ENCODE data around the gene INTS15. TPM values are rescaled to one million over a fixed set of nuclear protein-coding genes. Genes with fewer than 3 reads are reported as not detected.

INTS15 gene
- total RNA-seq, 1 experiment from 2014 or later: 24.3 TPM

DNA sequence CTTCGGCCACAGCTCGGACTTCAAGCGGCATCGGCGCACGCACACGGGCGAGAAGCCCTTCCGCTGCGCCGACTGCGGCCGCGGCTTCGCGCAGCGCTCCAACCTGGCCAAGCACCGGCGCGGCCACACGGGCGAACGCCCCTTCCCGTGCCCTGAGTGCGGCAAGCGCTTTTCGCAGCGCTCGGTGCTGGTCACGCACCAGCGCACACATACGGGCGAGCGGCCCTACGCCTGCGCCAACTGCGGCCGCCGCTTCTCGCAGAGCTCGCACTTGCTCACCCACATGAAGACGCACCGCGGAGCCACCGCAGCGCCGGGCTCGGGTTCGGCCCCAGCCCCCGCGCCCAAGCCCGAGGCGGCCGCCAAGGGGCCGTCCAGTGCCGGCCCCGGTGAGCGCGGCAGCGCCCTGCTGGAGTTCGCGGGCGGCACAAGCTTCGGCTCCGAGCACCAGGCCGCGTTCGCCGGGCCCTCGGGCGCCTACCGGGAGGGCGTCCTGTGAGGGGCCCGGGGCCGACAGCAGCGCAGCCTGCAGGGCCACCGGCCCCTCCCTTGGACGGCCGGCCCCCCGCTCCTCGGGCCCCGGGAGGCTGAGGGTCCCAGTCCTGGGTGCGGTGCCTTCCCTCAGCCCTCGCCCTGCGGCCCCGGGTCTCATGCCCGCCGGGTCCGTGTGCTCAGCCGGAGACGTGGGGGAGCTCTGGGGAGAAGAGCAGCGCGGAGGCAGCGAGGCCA is 64.5 kb downstream of the INTS15 start:
- Histone ChIP-seq H3K4me3 (replicated peaks in 1 of 2; ENCODE audit: low read depth in 1 of 2, low read length in 2 of 2) (no peak overlapping the region), H3K9ac (ENCODE audit: low read length) (no peak overlapping the region), H3K9me3 (ENCODE audit: control insufficient read depth in 1 of 2, insufficient read depth in 1 of 2, low read depth in 1 of 2, low read length in 2 of 2) (no peaks in the 10 kb centered on the region; a peak in 1 of 4 replicates), H3K4me2 (ENCODE audit: low read length) (no peak overlapping the region), H3K27ac (ENCODE audit: low read depth, low read length) (no peak overlapping the region), H3K9me2 (ENCODE audit: insufficient read depth) (no peaks in the 10 kb centered on the region), H3K4me1 (ENCODE audit: control insufficient read depth in 1 of 2, insufficient read depth in 2 of 2, low read length in 2 of 2) (no peaks in the 10 kb centered on the region), H3K36me3 (ENCODE audit: control insufficient read depth in 1 of 2, insufficient read depth in 2 of 2, low read length in 2 of 2) (peaks cover 6 to 34% of the 10 kb centered on the region in 2 experiments; a peak in 3 of 4 replicates), H4K20me1 (ENCODE audit: insufficient read depth) (no peaks in the 10 kb centered on the region), H3K79me2 (ENCODE audit: insufficient read depth, low read length) (peaks cover 4% of the 10 kb centered on the region; the same call in 1 of the 2 replicates), H3K27me3 (ENCODE audit: insufficient read depth, low read length) (no peaks in the 10 kb centered on the region), H2AFZ (ENCODE audit: low read depth, low read length, poor library complexity, severe bottlenecking) (no peak overlapping the region)
- CTCF ChIA-PET: no interaction called here
- BruUV-seq (replicated peaks): no TSS peak
- POLR2A ChIA-PET: no interaction called here
- no peak for DNase-seq (ENCODE audit: low read depth, low spot score)
- TF ChIP-seq FOSL1 (IDR thresholded peaks at IDR 0.05; ENCODE audit: low read depth): no peak
- no peak for TF ChIP-seq SIN3A (IDR thresholded peaks at IDR 0.05; ENCODE audit: low read depth)
- no peak for TF ChIP-seq SRF (IDR thresholded peaks at IDR 0.05; ENCODE audit: low read depth)
- TF ChIP-seq EZH2phosphoT487 (IDR thresholded peaks at IDR 0.05; ENCODE audit: borderline replicate concordance): no peak
- TF ChIP-seq EZH2 (IDR thresholded peaks at IDR 0.05): no peak
- TF ChIP-seq TCF7L2 (IDR thresholded peaks at IDR 0.05; ENCODE audit: borderline replicate concordance, extremely low read depth, insufficient read depth, insufficient read length): no peak
- TF ChIP-seq ATF3 (IDR thresholded peaks at IDR 0.05): no peak
- TF ChIP-seq, protein P1, sequence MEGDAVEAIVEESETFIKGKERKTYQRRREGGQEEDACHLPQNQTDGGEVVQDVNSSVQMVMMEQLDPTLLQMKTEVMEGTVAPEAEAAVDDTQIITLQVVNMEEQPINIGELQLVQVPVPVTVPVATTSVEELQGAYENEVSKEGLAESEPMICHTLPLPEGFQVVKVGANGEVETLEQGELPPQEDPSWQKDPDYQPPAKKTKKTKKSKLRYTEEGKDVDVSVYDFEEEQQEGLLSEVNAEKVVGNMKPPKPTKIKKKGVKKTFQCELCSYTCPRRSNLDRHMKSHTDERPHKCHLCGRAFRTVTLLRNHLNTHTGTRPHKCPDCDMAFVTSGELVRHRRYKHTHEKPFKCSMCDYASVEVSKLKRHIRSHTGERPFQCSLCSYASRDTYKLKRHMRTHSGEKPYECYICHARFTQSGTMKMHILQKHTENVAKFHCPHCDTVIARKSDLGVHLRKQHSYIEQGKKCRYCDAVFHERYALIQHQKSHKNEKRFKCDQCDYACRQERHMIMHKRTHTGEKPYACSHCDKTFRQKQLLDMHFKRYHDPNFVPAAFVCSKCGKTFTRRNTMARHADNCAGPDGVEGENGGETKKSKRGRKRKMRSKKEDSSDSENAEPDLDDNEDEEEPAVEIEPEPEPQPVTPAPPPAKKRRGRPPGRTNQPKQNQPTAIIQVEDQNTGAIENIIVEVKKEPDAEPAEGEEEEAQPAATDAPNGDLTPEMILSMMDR (IDR thresholded peaks at IDR 0.05 in 2 of 3, conservative IDR thresholded peaks at IDR 0.05 in 1 of 3; ENCODE audit: borderline replicate concordance in 1 of 3, insufficient read depth in 1 of 3, low read depth in 2 of 3, low read length in 2 of 3): no peak
- TF ChIP-seq YY1 (IDR thresholded peaks at IDR 0.05; ENCODE audit: extremely low read depth, insufficient replicate concordance, low read depth, low read length): no peak
- TF ChIP-seq, protein P2, sequence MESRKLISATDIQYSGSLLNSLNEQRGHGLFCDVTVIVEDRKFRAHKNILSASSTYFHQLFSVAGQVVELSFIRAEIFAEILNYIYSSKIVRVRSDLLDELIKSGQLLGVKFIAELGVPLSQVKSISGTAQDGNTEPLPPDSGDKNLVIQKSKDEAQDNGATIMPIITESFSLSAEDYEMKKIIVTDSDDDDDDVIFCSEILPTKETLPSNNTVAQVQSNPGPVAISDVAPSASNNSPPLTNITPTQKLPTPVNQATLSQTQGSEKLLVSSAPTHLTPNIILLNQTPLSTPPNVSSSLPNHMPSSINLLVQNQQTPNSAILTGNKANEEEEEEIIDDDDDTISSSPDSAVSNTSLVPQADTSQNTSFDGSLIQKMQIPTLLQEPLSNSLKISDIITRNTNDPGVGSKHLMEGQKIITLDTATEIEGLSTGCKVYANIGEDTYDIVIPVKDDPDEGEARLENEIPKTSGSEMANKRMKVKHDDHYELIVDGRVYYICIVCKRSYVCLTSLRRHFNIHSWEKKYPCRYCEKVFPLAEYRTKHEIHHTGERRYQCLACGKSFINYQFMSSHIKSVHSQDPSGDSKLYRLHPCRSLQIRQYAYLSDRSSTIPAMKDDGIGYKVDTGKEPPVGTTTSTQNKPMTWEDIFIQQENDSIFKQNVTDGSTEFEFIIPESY (IDR thresholded peaks at IDR 0.05; ENCODE audit: extremely low read depth, insufficient replicate concordance, low read length): no peak
- no peak for TF ChIP-seq POLR2A (IDR thresholded peaks at IDR 0.05; ENCODE audit: borderline replicate concordance, extremely low read depth, insufficient read depth, insufficient read length)
- TF ChIP-seq JUND (IDR thresholded peaks at IDR 0.05): no peak
- no peak for TF ChIP-seq CBX3 (IDR thresholded peaks at IDR 0.05; ENCODE audit: low read depth)
- no peak for TF ChIP-seq CEBPB (IDR thresholded peaks at IDR 0.05; ENCODE audit: low read depth)
- no peak for TF ChIP-seq EGR1 (IDR thresholded peaks at IDR 0.05; ENCODE audit: low read depth)
- no peak for TF ChIP-seq ELF1 (IDR thresholded peaks at IDR 0.05; ENCODE audit: borderline replicate concordance, low read depth)
- no peak for TF ChIP-seq REST (IDR thresholded peaks at IDR 0.05; ENCODE audit: low read depth)
- no peak for TF ChIP-seq SP1 (IDR thresholded peaks at IDR 0.05; ENCODE audit: low read depth)
- TF ChIP-seq, protein P3, sequence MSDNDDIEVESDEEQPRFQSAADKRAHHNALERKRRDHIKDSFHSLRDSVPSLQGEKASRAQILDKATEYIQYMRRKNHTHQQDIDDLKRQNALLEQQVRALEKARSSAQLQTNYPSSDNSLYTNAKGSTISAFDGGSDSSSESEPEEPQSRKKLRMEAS (IDR thresholded peaks at IDR 0.05): no peak
- no peak for TF ChIP-seq ZNF274 (IDR thresholded peaks at IDR 0.05; ENCODE audit: low read depth, low read length)
- intact Hi-C loops (cut with micrococcal nuclease): no loop called here
- no peak for ATAC-seq
- RAD21 ChIA-PET (ENCODE audit: low non-redundant PET in 1 of 2, low total read pairs in 2 of 2, uncharacterized antibody in 2 of 2, unreplicated experiment in 2 of 2): no interaction called here

All from HCT116 (cell line).